PFSK-1 (cell line): ENCODE data around the gene KLK2.

ENCODE experiments used
- FOXP2 ChIP-seq: optimal IDR thresholded peaks from 2 replicates; pipeline ENCODE3; 2011; ENCODE audit warnings: borderline replicate concordance, control low read depth, inconsistent platforms; ENCODE audit not compliant: insufficient read depth; ENCODE audit errors: extremely low read length, extremely low read depth
- POLR2AphosphoS5 ChIP-seq: IDR thresholded peaks from 2 replicates; pipeline ENCODE4 v1.6.1; 2012; ENCODE audit warnings: low read depth, mild to moderate bottlenecking, control low read depth, low read length, moderate library complexity
- REST ChIP-seq, 2 experiments: IDR thresholded peaks; 2 replicates each; pipeline versions ENCODE4 v1.6.1 to v1.8.0; 2011 to 2012; ENCODE audit warnings: low read depth in 2 of 2, low read length in 2 of 2, control low read depth in 1 of 2, inconsistent platforms in 1 of 2, mild to moderate bottlenecking in 1 of 2, moderate library complexity in 1 of 2; ENCODE audit not compliant: insufficient read depth in 1 of 2
- SIN3A ChIP-seq: IDR thresholded peaks from 2 replicates; pipeline ENCODE4 v1.6.1; 2012; ENCODE audit warnings: mild to moderate bottlenecking, low read length, moderate library complexity, borderline replicate concordance; ENCODE audit not compliant: insufficient read depth
- TAF1 ChIP-seq: IDR thresholded peaks from 2 replicates; pipeline ENCODE4 v1.6.1; 2012; ENCODE audit warnings: low read length, control low read depth, borderline replicate concordance; ENCODE audit not compliant: insufficient read depth

KLK2 gene

GRCh38 chr19:50851620-50852019 is 21.6 kb upstream of the KLK2 start:
- no peak for TF ChIP-seq POLR2AphosphoS5
- no peak for TF ChIP-seq TAF1
- no peak for TF ChIP-seq REST (IDR thresholded peaks at IDR 0.05; ENCODE audit: insufficient read depth in 1 of 2, low read depth in 2 of 2, low read length in 2 of 2)
- no peak for TF ChIP-seq FOXP2
- TF ChIP-seq SIN3A, result no peak

GRCh38 chr19:50854636-50855410 is 18.4 kb upstream of the KLK2 start, which contains the start of gene KLK3:
KLK3 (plus strand) TSS chr19:50854915; CDS start chr19:50854956, 41 bp downstream.
- no peak for TF ChIP-seq SIN3A
- no peak for TF ChIP-seq FOXP2
- TF ChIP-seq REST (IDR thresholded peaks at IDR 0.05; ENCODE audit: insufficient read depth in 1 of 2, low read depth in 2 of 2, low read length in 2 of 2), result no peak
- TF ChIP-seq TAF1, result no peak
- no peak for TF ChIP-seq POLR2AphosphoS5

- TF ChIP-seq REST (IDR thresholded peaks at IDR 0.05; ENCODE audit: insufficient read depth in 1 of 2, low read depth in 2 of 2, low read length in 2 of 2), result no peak
- TF ChIP-seq SIN3A, result no peak
- TF ChIP-seq FOXP2, result no peak
- TF ChIP-seq POLR2AphosphoS5, result no peak
- TF ChIP-seq TAF1, result no peak
These were observed 15.9 kb upstream of the KLK2 start for GRCh38 chr19:50857366-50857765.

- TF ChIP-seq REST (IDR thresholded peaks at IDR 0.05; ENCODE audit: insufficient read depth in 1 of 2, low read depth in 2 of 2, low read length in 2 of 2) (no peak), FOXP2 (no peak), SIN3A (no peak), TAF1 (no peak), POLR2AphosphoS5 (no peak)
These were observed 14.4 kb upstream of the KLK2 start for GRCh38 chr19:50858886-50859285.
